RWPE1 (cell line): ENCODE measurements around the gene SMAD5.

Experiments
- CTCF ChIA-PET: fragments of 350-600 bp; sonication (Branson Sonifier 250); formaldehyde crosslinking; extraction: SDS; loops from one replicate; lab custom pipeline; 2021; lab: Yijun Ruan, JAX
- POLR2A ChIA-PET: fragments of 400-600 bp; formaldehyde crosslinking; extraction: SDS; loops from one replicate; lab custom pipeline; 2020; ENCODE audit warnings: antibody characterized with exemption; ENCODE audit not compliant: low non-redundant PET; lab: Yijun Ruan, JAX
- DNase-seq: peaks from one replicate; pipeline ENCODE4 v3.0.0; 2012; ENCODE audit warnings: low spot score
- H3K27ac ChIP-seq: fragments of 450-650 bp; 2 replicates; pipeline ENCODE4 v1.5.1; 2017
- CTCF ChIP-seq: fragments of 450-650 bp; conservative IDR thresholded peaks from 2 replicates; pipeline ENCODE4 v1.5.1; 2017; ENCODE audit warnings: low read depth, mild to moderate bottlenecking

SMAD5 gene

DNA sequence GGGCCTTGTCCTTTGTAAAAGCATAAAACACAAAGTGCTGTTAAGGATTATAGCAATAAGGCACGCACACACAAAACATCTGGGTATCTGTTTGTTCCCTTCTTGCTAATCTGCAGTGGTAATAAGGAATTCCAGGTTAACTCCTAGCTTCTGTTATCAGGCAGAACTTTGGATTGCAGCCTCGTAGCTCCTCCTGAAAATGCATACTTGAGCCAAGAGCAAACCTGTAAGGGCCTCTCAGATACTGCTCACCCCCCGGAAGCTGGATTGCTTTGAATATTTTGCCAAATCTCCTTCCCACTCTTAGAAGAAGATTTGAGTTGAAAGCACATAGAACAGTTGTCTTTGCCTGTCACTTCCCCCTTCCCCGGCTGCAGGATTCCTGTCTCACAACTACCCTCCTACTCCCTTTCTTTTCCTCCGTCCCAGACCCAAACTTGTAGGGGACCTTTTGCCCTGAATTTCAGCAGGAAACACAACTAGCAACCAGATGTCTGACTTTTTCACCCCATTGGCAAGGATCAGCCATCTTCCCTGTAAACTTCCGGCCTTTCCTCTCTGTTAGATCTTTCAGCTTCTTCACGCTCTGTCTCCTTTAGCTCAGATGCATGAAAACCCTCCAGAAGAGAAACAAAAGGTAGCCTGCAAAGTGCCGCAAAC is 28.2 kb upstream of the SMAD5 start:
- POLR2A ChIA-PET, result no interaction called here
- H3K27ac ChIP-seq, result no peak overlapping the region
- no peak for TF ChIP-seq CTCF
- DNase-seq, result no peak
- CTCF ChIA-PET, result interaction anchor here (1.2 kb wide), 1 partner anchor 23 kb away, joined by 3 read pairs; no protein-coding TSS in a partner anchor

GRCh38 chr5:136106351-136107031 is 26.2 kb upstream of the SMAD5 start:
- DNase-seq, result no peak
- ChIA-PET POLR2A (no interaction called here), CTCF (interaction anchor here (1.0 kb wide), 1 partner anchor 24 kb away, joined by 7 read pairs; no protein-coding TSS in a partner anchor)
- H3K27ac ChIP-seq, result no peak overlapping the region
- no peak for TF ChIP-seq CTCF

GRCh38 chr5:136108180-136108611 is 24.4 kb upstream of the SMAD5 start:
- CTCF ChIA-PET, result no interaction called here

DNA sequence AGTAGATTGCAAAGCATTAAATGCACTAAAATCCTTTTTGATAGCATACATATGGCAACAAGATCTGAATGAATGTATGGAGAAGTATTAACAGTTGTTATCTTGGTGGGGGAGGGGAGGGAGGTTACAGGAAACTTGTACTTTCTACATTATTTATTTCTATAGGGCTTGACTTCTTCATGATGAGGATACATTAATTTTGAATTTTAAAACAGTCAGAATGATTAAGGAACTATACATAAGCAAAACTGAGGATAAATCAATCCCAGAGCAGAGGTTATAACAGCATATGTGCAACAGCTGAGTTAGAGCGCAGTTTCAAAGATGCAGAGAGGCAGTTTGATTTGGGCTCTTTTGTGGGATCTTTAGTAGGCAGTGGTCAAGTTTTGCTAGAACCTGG is 23.9 kb upstream of the SMAD5 start:
- peak overlapping the region; percentile 39; the same call in 1 of the 2 replicates for H3K27ac ChIP-seq
- ChIA-PET CTCF (no interaction called here), POLR2A (no interaction called here)
- no peak for DNase-seq
- no peak for TF ChIP-seq CTCF

More at GRCh38 chr5:136108180-136108611, 24.4 kb upstream of the SMAD5 start:
- peak; percentile 55 for DNase-seq
- no peak overlapping the region for H3K27ac ChIP-seq
- no peak for TF ChIP-seq CTCF
- POLR2A ChIA-PET, result no interaction called here

- no peak for DNase-seq
- POLR2A ChIA-PET, result no interaction called here
- CTCF ChIA-PET, result no interaction called here
Measured at GRCh38 chr5:136109453-136110135, 23.1 kb upstream of the SMAD5 start.

More at GRCh38 chr5:136109453-136110135, 23.1 kb upstream of the SMAD5 start:
- TF ChIP-seq CTCF, result no peak
- H3K27ac ChIP-seq, result peak overlapping the region; percentile 39; the same call in 1 of the 2 replicates
